GM12892 (cell line): Measurements from ENCODE around the gene GLUL.

Experiments
- POLR2A ChIP-seq: IDR thresholded peaks from 2 replicates; pipeline ENCODE4 v1.6.1; 2011; ENCODE audit warnings: low read depth, low read length, control low read depth
- POLR2AphosphoS5 ChIP-seq: IDR thresholded peaks from 2 replicates; pipeline ENCODE4 v1.6.1; 2011; ENCODE audit warnings: low read depth, low read length, control low read depth

DNA sequence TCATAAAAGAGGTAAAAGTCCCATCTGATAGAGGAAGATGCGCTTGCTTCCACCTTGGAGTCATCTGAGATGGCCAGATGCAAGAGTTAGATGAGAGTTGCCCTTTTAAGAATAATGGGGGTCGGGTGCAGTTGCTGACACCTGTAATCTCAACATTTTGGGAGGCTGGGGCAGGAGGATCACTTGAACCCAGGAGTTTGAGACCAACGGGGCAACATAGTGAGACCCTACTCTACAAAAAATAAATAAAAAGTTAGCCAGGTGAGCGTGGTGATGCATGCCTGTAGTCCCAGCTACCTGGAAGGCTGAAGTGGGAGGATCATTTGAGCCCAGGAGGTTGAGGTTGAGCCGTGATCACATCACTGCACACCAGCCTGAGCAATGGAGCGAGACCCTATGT lies 22.4 kb upstream of the GLUL start:
- TF ChIP-seq POLR2A (no peak), POLR2AphosphoS5 (no peak)
